ENCODE measurements around the gene GRAMD1B.

GRCh38 chr11:123654566-123655081 lies 224.6 kb downstream of the GRAMD1B start, which contains the start of gene SCN3B:
- TF ChIP-seq, protein P1, sequence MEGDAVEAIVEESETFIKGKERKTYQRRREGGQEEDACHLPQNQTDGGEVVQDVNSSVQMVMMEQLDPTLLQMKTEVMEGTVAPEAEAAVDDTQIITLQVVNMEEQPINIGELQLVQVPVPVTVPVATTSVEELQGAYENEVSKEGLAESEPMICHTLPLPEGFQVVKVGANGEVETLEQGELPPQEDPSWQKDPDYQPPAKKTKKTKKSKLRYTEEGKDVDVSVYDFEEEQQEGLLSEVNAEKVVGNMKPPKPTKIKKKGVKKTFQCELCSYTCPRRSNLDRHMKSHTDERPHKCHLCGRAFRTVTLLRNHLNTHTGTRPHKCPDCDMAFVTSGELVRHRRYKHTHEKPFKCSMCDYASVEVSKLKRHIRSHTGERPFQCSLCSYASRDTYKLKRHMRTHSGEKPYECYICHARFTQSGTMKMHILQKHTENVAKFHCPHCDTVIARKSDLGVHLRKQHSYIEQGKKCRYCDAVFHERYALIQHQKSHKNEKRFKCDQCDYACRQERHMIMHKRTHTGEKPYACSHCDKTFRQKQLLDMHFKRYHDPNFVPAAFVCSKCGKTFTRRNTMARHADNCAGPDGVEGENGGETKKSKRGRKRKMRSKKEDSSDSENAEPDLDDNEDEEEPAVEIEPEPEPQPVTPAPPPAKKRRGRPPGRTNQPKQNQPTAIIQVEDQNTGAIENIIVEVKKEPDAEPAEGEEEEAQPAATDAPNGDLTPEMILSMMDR (IDR thresholded peaks at IDR 0.05), result no peak
- TF ChIP-seq POLR2A (IDR thresholded peaks at IDR 0.05), result no peak
